GM21619 (cell line): ENCODE measurements around the gene MRPL37.

Experiments
- ATAC-seq: cut with Tn5 transposase; IDR thresholded peaks from one replicate; pipeline ENCODE4 v1.9.1; 2021; ENCODE audit not compliant: unreplicated experiment

The MRPL37 gene

GRCh38 chr1:54239631-54240031, 39.7 kb downstream of the MRPL37 start:
- no peak for ATAC-seq

GRCh38 chr1:54240741-54241335, 40.9 kb downstream of the MRPL37 start:
- ATAC-seq: no peak

- ATAC-seq: no peak
These were observed 41.4 kb downstream of the MRPL37 start for GRCh38 chr1:54241364-54241763.

GRCh38 chr1:54243022-54243421, 43.1 kb downstream of the MRPL37 start:
- ATAC-seq: no peak

GRCh38 chr1:54244655-54245054, 44.7 kb downstream of the MRPL37 start:
- no peak for ATAC-seq

- no peak for ATAC-seq
These were observed 45.5 kb downstream of the MRPL37 start for GRCh38 chr1:54245501-54245900.

- ATAC-seq: no peak
These were observed 46.3 kb downstream of the MRPL37 start for GRCh38 chr1:54246116-54246721.

GRCh38 chr1:54247863-54248515, 48.0 kb downstream of the MRPL37 start:
- ATAC-seq: no peak

GRCh38 chr1:54248966-54249365, 49.0 kb downstream of the MRPL37 start:
- no peak for ATAC-seq

- ATAC-seq: no peak
These were observed 50.0 kb downstream of the MRPL37 start for GRCh38 chr1:54249819-54250435.

- ATAC-seq: no peak
These were observed 50.7 kb downstream of the MRPL37 start for GRCh38 chr1:54250670-54251069.

GRCh38 chr1:54252371-54252936, 52.5 kb downstream of the MRPL37 start:
- no peak for ATAC-seq

GRCh38 chr1:54253480-54253879, 53.5 kb downstream of the MRPL37 start:
- no peak for ATAC-seq

GRCh38 chr1:54254055-54254454, 54.1 kb downstream of the MRPL37 start:
- no peak for ATAC-seq

GRCh38 chr1:54255026-54255702, 55.2 kb downstream of the MRPL37 start:
- ATAC-seq: no peak

GRCh38 chr1:54256522-54257345, 56.8 kb downstream of the MRPL37 start:
- no peak for ATAC-seq

GRCh38 chr1:54257346-54257620, 57.3 kb downstream of the MRPL37 start:
- ATAC-seq: no peak

- no peak for ATAC-seq
These were observed 57.9 kb downstream of the MRPL37 start for GRCh38 chr1:54257876-54258275.

GRCh38 chr1:54259546-54260140, 59.7 kb downstream of the MRPL37 start:
- ATAC-seq: no peak

- ATAC-seq: no peak
These were observed 60.8 kb downstream of the MRPL37 start for GRCh38 chr1:54260810-54261209.
